SK-N-SH treated with all-trans-retinoic acid at 6 μM for 48 hours (cell line): Measurements from ENCODE around the gene PNKD.
A peak's percentile ranks its signal among the peaks of the same experiment; 100 is the strongest.

Experiments
- ARNTL ChIP-seq: fragments of 450-650 bp; formaldehyde crosslinking; IDR thresholded peaks from 2 replicates; pipeline ENCODE4 v1.5.0; 2020; ENCODE audit warnings: low read depth, mild to moderate bottlenecking, moderate library complexity, borderline replicate concordance
- CREB5 ChIP-seq: fragments of 250-450 bp; sonication (Bioruptor Pico); IDR thresholded peaks from 2 replicates; pipeline ENCODE4 v1.5.1; 2020; ENCODE audit warnings: low read depth, mild to moderate bottlenecking, moderate library complexity
- CSDC2 ChIP-seq: fragments of 250-450 bp; sonication (Bioruptor Pico); IDR thresholded peaks from 2 replicates; pipeline ENCODE4 v1.5.0; 2020; ENCODE audit warnings: mild to moderate bottlenecking, moderate library complexity
- CSRNP3 ChIP-seq: fragments of 250-450 bp; sonication (Bioruptor Pico); IDR thresholded peaks from 2 replicates; pipeline ENCODE4 v1.5.1; 2021; ENCODE audit warnings: mild to moderate bottlenecking, moderate library complexity
- GLIS3 ChIP-seq: fragments of 250-450 bp; sonication (Bioruptor Pico); IDR thresholded peaks from 2 replicates; pipeline ENCODE4 v1.5.0; 2020; ENCODE audit warnings: mild to moderate bottlenecking, moderate library complexity
- PATZ1 ChIP-seq: fragments of 250-450 bp; sonication (Bioruptor Pico); IDR thresholded peaks from 2 replicates; pipeline ENCODE4 v1.8.0; 2020; ENCODE audit warnings: mild to moderate bottlenecking, moderate library complexity, borderline replicate concordance
- PPARA ChIP-seq: fragments of 250-450 bp; sonication (Bioruptor Pico); IDR thresholded peaks from 2 replicates; pipeline ENCODE4 v1.5.0; 2020; ENCODE audit warnings: mild to moderate bottlenecking, borderline replicate concordance
- ZFP30 ChIP-seq: fragments of 450-650 bp; formaldehyde crosslinking; IDR thresholded peaks from 2 replicates; pipeline ENCODE4 v1.5.0; 2022; ENCODE audit warnings: mild to moderate bottlenecking, moderate library complexity
- ZNF565 ChIP-seq: fragments of 450-650 bp; formaldehyde crosslinking; conservative IDR thresholded peaks from 2 replicates; pipeline ENCODE4 v1.5.0; 2020; ENCODE audit warnings: low read depth, mild to moderate bottlenecking, moderate library complexity

GRCh38 chr2:218228366-218229090, 41.8 kb upstream of the PNKD start:
- TF ChIP-seq CSRNP3 (CRISPR knock-in tag) (no peak), CREB5 (CRISPR knock-in tag) (no peak), ARNTL (no peak), ZFP30 (CRISPR knock-in tag) (no peak), PATZ1 (no peak), GLIS3 (no peak), ZNF565 (CRISPR knock-in tag) (no peak), CSDC2 (CRISPR knock-in tag) (0 out of 2 replicates have a peak, but pooled peaks have one; percentile 37), PPARA (CRISPR knock-in tag) (no peak)
